ENCODE measurements around the gene RNU6-9.

GRCh38 chr19:929203-929890 lies 36.1 kb downstream of the RNU6-9 start:
- no peak for TF ChIP-seq POLR2A (IDR thresholded peaks at IDR 0.05)
- TF ChIP-seq POLR2AphosphoS5 (IDR thresholded peaks at IDR 0.05), result peak in 1 of 3 donors; percentile 48
- TF ChIP-seq CTCF (IDR thresholded peaks at IDR 0.05 in 8 of 11, conservative IDR thresholded peaks at IDR 0.05 in 3 of 11), result no peak

All from spleen (tissue), 7 donors.